ENCODE data around the gene HS2ST1.
A peak's percentile ranks its signal among the peaks of the same experiment; 100 is the strongest.
"Not testable (repeated sequence)": the region's sequence is repeated elsewhere in the genome, so short reads cannot be mapped to it uniquely, and the experiment has no call there.

HS2ST1 gene

DNA sequence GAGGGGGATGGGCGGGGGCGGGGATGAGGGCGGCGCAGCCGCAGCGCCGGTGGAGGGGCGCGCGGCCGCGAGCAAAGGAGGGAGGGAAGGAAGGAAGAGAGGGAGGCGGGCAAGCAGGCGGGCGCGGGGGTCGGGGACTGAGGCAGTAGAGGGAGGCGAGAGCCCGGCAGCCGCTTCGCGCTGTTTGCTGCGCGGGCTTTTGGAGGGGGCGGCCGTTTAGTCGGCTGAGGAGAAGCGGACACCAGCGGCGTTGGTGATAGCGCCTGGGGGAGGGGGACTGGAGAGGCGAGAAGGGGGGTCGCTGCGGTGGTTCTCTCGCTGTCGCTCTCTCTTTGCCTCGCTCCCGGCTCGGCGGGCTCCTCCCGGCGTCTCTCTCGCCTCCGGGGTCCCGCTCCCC, at the start of gene HS2ST1:
Gene HS2ST1, plus strand, starts transcription at position 35 of the 397 bp plus-strand sequence.
- no peak for DNase-seq

DNA sequence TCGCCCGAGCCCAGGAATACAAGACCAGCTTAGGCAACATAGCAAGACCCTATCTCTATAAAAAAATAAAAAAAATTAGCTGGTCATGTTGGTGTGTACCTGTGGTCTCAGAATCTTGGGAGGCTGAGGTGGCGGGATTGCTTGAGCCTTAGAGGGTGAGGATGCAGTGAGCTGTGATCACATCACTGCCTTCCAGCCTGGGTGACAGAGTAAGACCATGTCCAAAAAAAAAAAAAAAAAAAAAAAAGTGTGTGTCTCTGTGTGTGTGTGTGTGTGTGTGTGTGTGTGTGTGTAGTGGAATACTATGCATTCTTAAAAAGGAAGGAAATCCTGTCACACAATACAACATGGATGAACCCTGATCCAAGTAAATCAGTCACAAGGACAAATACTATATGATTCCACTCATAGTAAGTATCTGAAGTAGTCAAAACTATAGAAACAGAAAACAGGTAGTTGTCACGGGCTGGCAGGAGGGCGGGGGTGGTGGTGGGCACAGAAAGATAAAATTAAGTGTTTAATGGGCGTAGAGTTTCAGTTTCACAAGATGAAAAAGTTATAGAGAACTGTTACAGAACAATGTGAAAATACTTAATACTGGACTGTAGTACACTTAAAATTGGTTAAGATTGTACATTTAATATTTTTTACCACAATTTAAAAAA, 48.3 kb upstream of the HS2ST1 start:
- no peak for DNase-seq

DNA sequence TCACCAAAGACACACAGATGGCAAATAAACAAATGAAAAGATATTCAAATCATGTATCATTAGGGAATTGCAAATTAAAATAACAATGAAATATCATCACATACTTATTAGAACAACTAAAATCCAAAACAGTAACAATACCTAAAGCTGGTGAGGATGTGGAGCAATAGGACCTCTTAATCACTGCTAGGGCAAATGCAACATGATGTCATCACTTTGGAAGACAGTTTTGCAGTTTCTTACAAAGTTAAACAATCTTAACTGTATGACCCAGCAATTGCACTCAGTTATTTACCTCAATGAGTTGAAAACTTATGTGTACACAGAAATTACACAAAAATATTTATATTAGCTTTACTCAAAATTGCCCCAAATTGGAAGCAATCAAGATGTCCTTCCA, 47.8 kb upstream of the HS2ST1 start:
- peak; percentile 63 for DNase-seq

DNA sequence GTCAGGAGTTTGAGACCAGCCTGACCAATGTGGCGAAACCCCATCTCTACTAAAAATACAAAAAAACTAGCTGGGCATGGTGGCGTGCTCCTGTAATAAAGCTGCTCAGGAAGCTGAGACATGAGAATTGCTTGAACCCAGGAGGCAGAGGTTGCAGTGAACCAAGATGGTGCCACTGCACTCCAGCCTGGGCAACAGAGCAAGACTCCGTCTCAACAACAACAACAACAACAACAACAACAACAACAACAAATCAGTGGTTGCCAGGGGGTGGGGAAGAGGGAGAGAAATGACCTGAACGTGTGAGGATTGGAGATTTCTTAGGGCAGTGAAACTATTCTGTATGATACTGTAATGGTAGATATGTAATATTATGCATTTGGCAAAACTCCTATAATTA, 47.2 kb upstream of the HS2ST1 start:
- not testable (repeated sequence) for DNase-seq

DNA sequence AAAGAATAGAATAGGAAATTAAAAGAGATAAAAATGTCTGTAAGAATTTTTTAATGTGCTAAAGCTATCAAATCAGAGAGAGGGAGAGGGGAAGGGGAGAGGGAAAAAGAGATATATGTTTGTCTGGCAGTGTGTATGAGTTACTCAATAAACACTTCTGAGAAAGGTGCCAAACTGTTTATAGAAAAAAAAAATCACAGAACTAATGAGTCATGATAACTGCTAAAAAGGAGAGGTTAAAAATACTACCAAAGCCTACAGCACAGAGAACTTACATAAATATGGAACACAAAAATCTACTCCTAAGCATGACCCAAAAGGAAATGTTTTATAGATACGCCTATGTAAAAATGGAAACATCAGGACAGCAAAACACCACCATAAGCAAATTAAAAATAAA, 46.0 kb upstream of the HS2ST1 start:
- no peak for DNase-seq

DNA sequence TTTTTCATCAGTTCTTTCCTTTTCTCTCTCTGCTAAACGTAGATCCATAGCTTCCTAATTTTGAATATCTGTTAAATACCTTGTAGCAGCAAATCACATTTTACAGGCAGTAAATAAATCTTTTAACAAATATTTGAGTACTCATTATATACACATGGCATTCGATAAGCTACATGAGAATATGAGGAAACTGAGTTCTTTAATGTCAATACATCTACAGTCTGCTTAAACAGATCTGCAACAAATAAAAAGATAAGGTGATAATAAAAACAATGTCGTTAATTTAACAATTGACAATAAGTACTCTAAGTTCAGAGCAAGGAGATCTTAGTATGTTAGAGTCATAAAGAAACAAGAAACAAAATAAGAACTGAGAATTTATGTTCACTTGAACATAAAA, 43.4 kb upstream of the HS2ST1 start:
- no peak for DNase-seq

DNA sequence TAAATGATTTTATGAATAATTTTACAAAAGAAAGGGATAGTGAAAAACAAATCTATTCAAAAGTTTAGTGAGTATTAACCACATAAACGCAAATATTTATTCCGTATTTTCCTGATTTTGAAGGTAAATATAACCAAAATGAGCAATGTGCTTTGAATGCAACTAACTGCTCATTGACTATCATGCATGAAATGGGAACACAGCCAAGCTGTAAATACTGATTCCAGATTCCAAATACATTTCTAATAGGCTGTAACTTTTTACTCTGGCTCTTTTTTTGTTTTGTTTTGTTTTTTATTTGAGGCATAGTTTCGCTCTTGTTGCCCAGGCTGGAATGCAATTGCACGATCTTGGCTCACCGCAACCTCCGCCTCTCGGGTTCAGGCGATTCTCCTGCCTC, 42.3 kb upstream of the HS2ST1 start:
- DNase-seq, result peak; percentile 52

DNA sequence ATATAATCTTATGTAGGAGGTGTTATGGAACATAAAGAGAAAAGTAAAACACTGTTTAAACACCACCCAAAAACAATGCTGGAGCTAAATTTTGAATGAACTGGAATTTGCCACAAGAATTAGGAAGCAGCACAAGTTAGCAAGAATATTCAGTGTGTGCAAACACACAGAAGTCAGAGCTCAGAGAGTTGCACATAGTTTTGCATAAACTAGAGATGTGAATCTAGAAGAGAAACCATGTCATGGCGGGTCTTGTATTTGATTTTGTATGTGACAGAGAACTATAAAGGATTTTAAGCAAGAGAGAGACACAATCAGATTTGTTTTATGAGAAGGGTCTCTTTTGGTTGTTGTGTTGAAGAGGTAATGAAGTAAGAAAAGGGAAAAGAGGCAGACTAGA, 38.7 kb upstream of the HS2ST1 start:
- DNase-seq, result no peak

DNA sequence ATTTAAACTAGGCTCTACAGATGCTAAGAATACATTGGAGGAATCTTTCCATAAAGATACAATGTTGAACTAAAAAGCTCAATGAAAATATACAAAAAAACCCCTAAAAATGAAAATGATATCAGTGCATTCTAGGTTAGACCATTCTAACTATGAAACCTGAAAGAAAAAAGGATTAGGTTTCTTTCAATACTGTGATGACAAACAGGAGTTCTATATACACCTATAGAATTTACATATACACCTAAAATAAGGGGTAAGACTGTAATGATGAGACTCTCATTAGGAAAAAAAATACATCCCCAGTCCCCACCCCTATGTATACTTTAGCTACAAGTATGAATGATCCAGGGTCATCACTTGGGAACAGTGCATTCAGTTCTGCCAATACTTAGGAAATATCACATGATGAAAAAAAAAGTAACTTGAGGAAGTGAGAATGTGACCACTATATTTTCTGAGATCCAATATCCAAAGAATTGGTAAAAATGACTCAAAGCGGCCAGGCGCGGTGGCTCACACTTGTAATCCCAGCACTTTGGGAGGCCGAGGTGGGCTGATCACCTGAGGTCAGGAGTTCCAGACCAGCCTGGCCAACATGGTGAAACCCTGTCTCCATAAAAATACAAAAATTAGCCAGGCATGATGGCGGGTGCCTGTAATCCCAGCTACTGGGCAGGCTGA, 26.8 kb upstream of the HS2ST1 start:
- DNase-seq, result no peak

DNA sequence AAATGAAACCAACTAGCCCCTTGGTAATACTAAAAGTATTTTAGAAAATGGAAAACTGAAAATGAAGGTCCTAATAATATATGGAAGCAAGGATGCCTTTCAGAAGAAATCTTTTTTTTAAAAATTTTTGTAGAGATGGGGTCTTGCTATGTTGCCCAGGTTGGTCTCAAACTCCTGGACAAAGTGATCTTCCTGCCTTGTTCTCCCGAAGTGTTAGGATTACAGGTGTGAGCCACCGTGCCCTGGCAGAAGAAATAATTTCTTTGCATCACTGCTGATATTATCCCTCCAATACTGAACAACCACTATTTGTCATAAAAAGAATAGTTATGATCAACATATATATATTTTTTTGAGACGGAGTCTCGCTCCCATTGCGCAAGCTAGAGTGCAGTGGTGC, 26.1 kb upstream of the HS2ST1 start:
- no peak for DNase-seq

DNA sequence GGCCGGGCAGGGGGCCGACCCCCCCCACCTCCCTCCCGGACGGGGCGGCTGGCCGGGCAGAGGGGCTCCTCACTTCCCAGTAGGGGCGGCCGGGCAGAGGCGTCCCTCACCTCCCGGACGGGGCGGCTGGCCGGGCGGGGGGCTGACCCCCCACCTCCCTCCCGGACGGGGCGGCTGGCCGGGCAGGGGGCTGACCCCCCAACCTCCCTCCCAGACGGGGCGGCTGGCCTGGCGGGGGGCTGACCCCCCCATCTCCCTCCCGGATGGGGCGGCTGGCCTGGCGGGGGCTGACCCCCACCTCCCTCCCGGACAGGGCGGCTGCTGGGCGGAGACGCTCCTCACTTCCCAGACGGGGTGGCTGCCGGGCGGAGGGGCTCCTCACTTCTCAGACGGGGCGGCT, 15.0 kb upstream of the HS2ST1 start:
- DNase-seq, result not testable (repeated sequence)

DNA sequence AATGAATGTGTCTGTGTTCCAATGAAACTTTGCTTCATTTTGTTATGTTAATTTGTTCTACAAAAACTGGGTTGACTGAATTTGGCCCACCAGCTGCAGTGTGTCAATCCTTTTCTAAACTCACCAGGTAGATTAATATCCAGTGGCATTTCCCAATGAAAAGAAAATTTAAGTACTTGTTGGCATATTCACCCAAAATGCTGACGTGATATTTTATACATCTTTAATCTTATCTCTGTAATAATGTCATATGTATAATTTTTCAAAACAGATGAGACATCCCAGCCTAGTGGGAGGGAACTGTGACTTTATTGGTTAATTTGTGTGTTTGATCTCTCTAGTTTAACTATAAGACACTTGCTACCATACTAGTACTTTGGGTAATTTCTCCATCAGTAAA, 8.6 kb upstream of the HS2ST1 start:
- no peak for DNase-seq

DNA sequence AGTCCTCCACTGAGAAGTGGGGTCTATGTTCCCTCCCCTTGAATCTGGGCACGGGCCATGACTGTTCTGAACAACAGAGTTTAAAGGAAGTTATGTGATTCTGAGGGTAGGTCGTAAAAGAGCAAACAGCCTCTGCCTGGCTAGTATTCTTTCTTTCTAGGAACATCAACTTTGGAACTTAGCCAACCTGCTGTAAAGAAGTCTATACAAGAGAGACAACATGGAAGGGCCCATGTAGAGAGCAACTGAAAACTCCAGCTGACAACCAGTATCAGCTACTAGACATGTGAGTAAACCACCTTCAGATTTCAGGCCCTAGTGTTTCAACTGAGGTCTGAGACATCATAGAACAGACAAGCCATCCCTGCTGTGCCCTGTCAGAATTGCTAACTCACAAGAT, 8.0 kb upstream of the HS2ST1 start:
- DNase-seq, result no peak

DNA sequence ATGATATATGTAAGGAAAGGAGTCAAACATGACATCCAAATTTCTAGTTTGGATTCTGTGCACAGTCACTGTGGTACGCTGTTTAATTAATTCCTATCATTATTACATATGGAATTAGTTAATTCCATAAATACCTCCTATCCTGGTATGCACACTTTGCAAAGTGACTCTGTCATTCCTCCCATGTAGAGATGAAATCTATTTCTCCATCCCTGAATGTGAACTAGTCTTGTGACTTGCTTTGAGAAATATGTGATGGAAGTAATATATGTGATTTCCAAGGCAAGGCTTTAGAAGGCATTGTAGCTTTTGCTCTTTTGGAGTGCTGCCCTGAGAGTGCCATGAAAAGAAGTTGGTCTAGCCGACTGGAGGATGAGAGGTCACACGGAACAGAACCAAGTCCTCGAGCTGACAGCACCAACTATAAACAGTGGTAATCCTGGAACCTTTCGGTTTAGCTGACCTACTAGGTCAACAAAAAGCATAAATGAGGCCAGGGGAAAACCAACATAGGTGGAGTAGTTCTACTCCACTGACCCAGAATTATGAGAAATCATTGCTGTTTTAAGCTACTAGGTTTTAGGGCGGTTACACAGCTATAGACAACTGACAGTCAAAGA, 2.0 kb upstream of the HS2ST1 start:
- DNase-seq, result peak; percentile 5

DNA sequence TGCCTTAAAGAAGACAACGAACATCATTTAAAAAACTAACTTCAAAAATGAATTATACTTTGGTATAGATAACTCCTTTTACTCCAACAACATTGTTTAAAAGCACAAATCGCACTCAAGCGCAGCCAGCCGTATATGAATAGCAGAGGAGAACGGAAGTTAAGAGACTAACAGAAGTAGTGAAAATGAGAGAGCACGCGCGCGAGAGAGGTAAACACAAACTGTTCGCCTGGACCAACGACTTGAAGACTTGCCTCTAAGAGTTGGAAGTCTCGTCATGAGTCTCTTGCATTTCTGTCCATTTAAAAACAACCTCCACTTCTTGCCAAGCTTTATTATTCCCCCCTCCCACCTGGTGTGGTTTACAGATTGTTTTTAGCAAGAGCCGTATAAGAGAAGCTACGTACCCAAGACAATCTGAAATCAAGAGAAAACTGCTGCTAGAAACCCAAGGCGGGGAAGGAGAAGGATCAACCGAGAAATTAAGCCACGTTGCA, 988 bp upstream of the HS2ST1 start:
- peak; percentile 54 for DNase-seq

DNA sequence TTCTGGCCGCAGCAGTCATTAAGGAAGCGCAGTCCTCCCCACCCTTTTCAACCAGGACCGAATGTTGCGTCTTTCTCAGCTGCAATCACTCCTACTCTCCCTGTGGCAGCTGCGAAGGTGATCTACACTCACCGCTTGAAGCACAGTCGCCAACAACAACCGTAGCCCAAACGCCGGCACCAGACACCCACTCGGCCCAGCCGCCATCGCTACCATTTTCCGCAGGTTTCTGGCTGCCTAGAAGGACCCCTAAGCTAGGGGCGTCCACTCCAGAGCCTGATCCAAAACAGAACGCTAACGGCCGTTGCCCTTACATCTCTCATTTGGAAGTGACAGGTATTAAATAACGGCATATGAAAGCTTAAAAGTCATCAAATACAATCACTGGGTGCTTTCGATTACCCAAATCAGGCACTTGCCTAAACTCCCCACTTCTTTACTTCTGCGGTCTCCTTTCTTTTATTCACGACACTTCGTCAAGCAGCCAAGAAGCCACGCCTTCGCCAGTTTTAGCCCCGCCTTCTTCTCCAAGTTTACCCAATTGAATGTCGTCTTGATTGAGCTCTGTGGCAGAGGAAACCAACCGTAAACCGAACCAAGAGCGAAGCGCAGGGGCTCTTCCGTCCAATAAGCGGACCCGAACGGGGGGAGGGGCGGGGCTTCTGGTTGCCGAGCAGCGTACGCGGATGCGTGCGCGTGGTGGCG, 387 bp upstream of the HS2ST1 start, which contains the start of gene SELENOF:
Gene SELENOF, minus strand, starts transcription at position 231 of the 705 bp plus-strand sequence. Its CDS starts 15 bp downstream, at position 216.
- DNase-seq, result peak; percentile 100

DNA sequence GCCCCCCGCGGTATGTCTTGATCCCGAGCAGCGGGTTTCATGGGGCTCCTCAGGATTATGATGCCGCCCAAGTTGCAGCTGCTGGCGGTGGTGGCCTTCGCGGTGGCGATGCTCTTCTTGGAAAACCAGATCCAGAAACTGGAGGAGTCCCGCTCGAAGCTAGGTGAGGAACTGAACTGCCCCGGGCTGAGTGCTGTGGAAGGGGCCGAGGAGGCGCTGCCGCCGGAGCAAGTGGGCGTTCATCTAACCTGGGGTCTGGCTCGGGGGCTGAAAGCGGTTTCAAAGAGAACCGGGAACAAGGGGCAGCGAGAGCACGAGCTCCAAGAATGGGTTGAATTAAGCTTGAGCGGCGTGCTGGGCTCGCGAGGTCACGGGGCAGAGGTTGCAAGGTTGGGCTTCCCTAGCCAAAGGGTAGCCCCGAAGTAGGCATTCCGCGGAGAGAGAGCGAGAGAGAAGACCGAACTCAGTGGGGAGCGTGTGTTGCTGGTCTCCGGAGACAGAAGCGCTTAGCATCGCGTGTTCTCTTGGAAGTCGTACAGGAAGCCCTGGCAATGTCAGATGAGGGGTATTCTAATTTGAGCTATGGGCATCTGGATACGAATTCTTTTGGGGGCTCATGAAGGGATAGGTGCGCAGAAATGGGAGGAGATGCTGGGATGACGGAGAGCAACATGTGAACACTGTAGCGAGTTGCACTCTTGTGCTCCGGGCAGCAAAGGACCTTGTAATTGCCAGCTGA, 732 bp downstream of the HS2ST1 start:
- DNase-seq, result peak; percentile 67

DNA sequence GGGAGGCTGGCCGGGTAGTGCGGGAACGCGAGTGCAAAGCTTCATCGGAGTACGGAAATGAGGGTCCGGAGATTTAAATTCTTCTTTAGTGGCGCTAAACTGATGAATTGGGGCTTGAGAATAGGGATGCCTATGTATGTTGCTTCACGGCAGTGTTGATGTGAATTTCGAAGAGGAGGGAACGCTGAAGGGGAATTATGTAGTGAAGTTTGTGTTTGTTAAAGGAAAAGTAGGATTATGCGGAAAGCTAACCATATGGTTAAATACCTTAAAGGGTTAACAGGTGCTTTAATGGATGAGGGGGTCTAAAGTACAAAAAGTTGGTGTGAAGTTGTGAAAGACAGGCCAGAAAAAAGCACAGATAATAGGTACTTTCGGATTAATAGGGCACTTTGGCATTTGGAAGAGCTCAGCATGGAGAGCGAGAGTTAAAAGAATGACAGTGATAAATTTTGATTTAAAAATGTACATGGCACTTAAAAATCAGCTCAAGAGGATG, 1.4 kb downstream of the HS2ST1 start:
- DNase-seq, result no peak

DNA sequence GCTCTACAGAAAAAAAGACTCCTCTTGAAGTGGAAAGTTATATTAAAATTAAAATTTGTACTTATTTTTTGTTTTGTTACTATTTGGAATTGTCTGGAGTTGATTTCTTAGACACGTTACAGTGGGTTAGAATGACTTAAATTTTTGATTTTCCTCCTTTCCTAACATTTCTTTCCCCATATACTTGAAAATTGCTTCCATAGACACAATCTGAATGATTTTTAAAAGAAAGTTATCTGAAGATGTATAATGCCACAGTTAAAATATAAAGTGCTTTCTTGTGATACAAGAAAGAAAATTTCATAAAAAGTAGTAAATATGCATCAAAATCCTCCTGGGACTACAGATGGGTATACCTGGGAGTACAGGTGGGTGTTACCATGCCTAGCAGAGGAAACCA, 2.3 kb downstream of the HS2ST1 start:
- DNase-seq, result no peak

DNA sequence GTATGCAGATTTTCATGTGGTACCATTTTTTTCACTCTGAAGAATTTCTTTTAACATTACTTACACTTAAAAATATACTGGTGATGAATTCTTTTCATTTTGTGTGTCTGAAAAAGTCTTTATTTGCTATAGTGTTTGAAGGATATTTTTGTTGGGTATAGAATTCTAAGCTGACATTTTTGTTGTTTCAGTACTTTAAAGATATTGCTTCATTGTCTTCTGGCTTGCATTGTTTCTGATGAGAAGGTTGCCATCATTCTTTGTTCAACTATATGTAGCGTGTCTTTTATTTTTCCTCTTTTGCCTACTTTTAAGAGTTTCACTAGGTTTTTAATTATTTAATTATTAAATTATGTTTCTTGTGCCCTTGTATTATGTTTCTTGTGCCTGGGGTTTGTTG, 8.0 kb downstream of the HS2ST1 start:
- DNase-seq, result no peak

DNA sequence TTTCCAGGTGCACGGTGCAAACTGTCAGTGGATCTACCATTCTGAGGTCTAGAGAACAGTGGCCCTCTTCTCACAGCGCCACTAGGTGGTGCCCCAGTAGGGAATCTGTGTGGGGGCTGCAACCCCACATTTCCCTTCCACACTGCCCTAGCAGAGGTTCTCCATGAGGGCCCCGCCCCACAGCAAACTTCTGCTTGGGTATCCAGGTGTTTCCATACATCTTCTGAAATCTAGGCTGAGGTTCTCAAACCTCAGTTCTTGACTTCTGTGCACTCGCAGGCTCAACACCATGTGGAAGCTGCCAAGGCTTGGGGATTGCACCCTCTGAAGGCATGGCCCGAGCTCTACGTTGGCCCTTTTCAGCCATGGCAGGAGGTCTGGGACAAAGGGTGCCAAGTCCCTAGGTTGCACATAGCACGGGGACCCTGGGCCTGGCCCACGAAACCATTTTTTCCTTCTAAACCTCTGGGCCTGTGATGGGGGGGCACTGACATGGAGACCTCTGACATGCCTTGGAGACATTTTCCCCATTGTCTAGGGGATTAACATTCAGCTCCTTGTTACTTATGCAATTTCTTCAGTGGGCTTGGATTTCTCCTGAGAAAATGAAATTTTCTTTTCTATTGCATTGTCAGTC, 10.0 kb downstream of the HS2ST1 start:
- no peak for DNase-seq

DNA sequence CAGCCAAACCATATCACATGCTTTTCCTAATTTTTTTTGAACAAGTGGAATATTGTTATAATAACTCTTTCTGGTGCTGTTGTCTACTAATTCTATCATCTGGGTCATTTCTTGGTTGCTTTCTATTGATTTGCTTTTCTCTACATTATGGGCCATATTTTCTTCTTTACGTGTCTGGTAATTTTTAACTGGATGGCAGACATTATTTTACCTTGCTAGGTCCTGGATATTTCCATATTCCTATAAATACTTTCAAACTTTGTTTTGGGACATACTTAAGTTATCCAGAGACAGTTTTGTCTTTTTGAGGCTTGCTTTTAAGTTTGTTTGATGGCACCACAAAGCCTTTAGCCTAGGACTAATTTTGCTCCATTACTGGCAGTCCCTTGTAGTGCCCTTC, 11.3 kb downstream of the HS2ST1 start:
- DNase-seq, result no peak
